ENCODE data around the gene LGALS12. TPM values are rescaled to one million over a fixed set of nuclear protein-coding genes. Genes with fewer than 3 reads are reported as not detected.

Gene LGALS12
- polyA plus RNA-seq, 2 of the 4 experiments (the other 2 are of a cell fraction) = not detected

DNA sequence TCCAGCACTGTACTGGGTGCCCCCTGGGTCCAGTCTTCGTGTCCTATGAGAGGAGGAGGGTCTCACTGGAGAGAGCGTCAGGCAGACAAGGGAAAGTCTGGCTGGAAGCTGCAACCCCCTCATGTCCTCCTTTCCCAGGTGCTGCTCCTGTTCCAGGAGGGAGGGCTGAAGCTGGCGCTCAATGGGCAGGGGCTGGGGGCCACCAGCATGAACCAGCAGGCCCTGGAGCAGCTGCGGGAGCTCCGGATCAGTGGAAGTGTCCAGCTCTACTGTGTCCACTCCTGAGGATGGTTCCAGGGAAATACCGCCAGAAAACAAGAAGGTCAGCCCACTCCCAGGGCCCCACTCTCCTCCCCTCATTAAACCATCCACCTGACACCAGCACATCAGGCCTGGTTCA, 10.2 kb downstream of the LGALS12 start:
- Histone ChIP-seq H3K4me2 (no peak overlapping the region), H3K4me1 (no peaks in the 10 kb centered on the region; the same call in 2 of the 3 replicates), H3K27ac (no peak overlapping the region), H3K9me3 (no peaks in the 10 kb centered on the region), H3K4me3 (no peak overlapping the region)
- no peak for TF ChIP-seq CEBPB (IDR thresholded peaks at IDR 0.05)
- TF ChIP-seq E2F6 (IDR thresholded peaks at IDR 0.05; ENCODE audit: borderline replicate concordance, low read depth) = no peak
- POLR2A ChIA-PET = no interaction called here
- CTCF ChIA-PET = interaction anchor here (1.6 kb wide), 1 partner anchor 9 kb away, joined by 4 read pairs; no protein-coding TSS in a partner anchor
- ATAC-seq (no peak), DNase-seq (ENCODE audit: low read depth in 1 of 2, low spot score in 1 of 2) (no peak), FAIRE-seq (no peak)
- WGBS (ENCODE audit: missing lambda C conversion rate) = 93% methylated on average over 6 of the region's 6 CpGs

- no peaks in the 10 kb centered on the region for H3K4me1 ChIP-seq
- H3K4me3 ChIP-seq = no peak overlapping the region
- TF ChIP-seq REST (IDR thresholded peaks at IDR 0.05) (no peak), E2F6 (IDR thresholded peaks at IDR 0.05; ENCODE audit: borderline replicate concordance, low read depth) (no peak), FOSB (CRISPR knock-in tag; IDR thresholded peaks at IDR 0.05) (no peak), PBX3 (IDR thresholded peaks at IDR 0.05) (no peak), HOXB13 (CRISPR knock-in tag; IDR thresholded peaks at IDR 0.05; ENCODE audit: low read depth) (no peak), BHLHE40 (IDR thresholded peaks at IDR 0.05; ENCODE audit: low read depth, low read length) (no peak), ZC3H11A (IDR thresholded peaks at IDR 0.05) (no peak), CBX2 (IDR thresholded peaks at IDR 0.05; ENCODE audit: borderline replicate concordance, low read depth) (no peak), JUN (IDR thresholded peaks at IDR 0.05) (no peak), ESRRA (IDR thresholded peaks at IDR 0.05; ENCODE audit: borderline replicate concordance, low read length) (no peak), EHMT2 (IDR thresholded peaks at IDR 0.05; ENCODE audit: low read depth) (no peak), CEBPB (IDR thresholded peaks at IDR 0.05) (no peak), RFX5 (IDR thresholded peaks at IDR 0.05) (no peak), RCOR1 (IDR thresholded peaks at IDR 0.05; ENCODE audit: low read depth, low read length) (no peak), NFE2L2 (conservative IDR thresholded peaks at IDR 0.05; ENCODE audit: low read length) (no peak), POLR2AphosphoS2 (conservative IDR thresholded peaks at IDR 0.05; ENCODE audit: low read length) (no peak), HOXA7 (CRISPR knock-in tag; IDR thresholded peaks at IDR 0.05) (no peak)
- TF ChIP-seq, protein P1, sequence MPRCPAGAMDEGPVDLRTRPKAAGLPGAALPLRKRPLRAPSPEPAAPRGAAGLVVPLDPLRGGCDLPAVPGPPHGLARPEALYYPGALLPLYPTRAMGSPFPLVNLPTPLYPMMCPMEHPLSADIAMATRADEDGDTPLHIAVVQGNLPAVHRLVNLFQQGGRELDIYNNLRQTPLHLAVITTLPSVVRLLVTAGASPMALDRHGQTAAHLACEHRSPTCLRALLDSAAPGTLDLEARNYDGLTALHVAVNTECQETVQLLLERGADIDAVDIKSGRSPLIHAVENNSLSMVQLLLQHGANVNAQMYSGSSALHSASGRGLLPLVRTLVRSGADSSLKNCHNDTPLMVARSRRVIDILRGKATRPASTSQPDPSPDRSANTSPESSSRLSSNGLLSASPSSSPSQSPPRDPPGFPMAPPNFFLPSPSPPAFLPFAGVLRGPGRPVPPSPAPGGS (IDR thresholded peaks at IDR 0.05) = no peak
- H3K27ac ChIP-seq = no peak overlapping the region
- ATAC-seq (no peak), FAIRE-seq (no peak), DNase-seq (ENCODE audit: low read depth in 1 of 2, low spot score in 1 of 2) (no peak)
- WGBS (ENCODE audit: missing lambda C conversion rate) = 91% methylated on average over 5 of the region's 5 CpGs
- CTCF ChIA-PET = no interaction called here
- H3K9me3 ChIP-seq = no peaks in the 10 kb centered on the region
- POLR2A ChIA-PET = no interaction called here
- H3K4me2 ChIP-seq = no peak overlapping the region
Observed at GRCh38 chr11:63517156-63517555, 11.3 kb downstream of the LGALS12 start.
